ENCODE results near the gene BCL2L14.

Gene BCL2L14, protein sequence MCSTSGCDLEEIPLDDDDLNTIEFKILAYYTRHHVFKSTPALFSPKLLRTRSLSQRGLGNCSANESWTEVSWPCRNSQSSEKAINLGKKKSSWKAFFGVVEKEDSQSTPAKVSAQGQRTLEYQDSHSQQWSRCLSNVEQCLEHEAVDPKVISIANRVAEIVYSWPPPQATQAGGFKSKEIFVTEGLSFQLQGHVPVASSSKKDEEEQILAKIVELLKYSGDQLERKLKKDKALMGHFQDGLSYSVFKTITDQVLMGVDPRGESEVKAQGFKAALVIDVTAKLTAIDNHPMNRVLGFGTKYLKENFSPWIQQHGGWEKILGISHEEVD

GRCh38 chr12:12070674-12071656 lies at the start of gene BCL2L14:
TSS of gene BCL2L14 (plus strand) at chr12:12070939. CDS start at chr12:12079306, 8,367 bp downstream.
- in situ Hi-C loops (cut with HindIII; ENCODE audit: low pct_ligation_motif_present, low pct_unique_long_range_greater_than_20kb, low sequenced_read_pairs), result no loop called here
- no peak for DNase-seq

DNA sequence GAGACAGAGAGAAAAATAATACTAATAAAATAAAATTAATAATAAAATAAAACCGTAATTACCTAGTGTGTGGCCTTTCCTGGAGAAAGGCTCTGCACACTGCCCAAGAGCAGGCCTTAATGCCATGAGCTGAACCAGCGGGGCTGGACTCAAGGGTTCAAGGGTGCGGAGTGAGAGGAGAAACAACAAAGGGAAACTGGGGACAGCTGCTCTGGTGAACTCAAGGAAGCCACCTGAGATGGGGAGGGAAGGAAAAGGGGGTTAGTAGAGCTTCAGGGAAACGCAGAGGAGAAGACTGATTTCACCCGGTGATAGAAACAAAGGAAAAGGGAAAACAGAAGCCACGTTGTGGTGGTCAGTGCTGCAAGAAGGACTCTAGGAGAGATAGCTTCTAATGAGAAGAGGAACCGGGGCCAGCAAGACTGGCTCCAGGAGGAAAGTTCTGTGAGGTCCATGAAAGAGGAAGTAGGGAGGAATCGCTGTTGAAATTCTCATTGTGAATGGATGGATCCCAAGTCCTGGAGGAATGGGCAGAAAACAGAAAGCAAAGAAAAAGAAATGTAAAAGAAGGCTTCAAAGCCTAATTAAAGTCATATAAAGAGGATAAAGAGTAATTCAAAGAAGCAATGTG lies 48.3 kb upstream of the BCL2L14 start:
- no peak for DNase-seq
- in situ Hi-C loops (cut with HindIII; ENCODE audit: low pct_ligation_motif_present, low pct_unique_long_range_greater_than_20kb, low sequenced_read_pairs), result no loop called here

- in situ Hi-C loops (cut with HindIII; ENCODE audit: low pct_ligation_motif_present, low pct_unique_long_range_greater_than_20kb, low sequenced_read_pairs), result no loop called here
- DNase-seq, result no peak
Observed at GRCh38 chr12:12023456-12023855, 47.3 kb upstream of the BCL2L14 start.

DNA sequence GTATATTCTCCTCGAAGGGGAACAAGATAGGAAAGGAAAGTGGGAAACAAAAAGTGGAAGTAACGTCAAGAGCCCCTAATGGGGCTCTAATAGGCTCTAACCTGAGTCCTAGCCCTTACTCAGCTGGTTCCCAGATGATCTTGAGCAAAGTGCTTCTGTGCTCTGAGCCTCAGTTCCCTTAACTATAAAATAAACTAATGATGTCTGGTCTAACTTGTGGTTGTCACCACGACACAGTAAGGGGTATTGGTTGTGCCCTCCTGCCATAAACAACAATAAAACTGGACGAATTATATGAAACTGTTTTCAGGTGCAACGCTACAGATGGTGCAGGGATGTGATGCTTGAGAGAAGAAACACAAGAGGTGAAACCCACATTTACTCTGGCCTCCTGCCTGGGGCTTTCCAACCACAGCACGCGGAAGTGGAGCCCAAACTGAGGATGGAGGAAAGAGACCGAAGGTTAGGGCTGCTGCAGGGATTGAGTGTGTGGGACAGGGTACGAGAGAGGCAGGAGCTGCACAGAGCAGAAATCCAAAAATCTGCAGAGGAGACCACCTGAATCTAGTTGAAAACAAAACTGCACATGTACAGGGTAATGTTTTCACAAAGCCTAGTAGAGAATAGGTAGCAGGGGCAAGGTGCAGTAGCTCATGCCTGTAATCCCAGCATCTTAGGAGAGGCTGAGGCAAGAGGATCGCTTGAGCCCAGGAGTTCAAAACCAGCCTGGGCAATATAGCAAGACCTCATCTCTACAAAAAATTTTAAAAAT lies 45.6 kb upstream of the BCL2L14 start:
- in situ Hi-C loops (cut with HindIII; ENCODE audit: low pct_ligation_motif_present, low pct_unique_long_range_greater_than_20kb, low sequenced_read_pairs), result loop anchor here (25.0 kb wide), 1 partner anchor 438 kb away; no protein-coding TSS in a partner anchor

GRCh38 chr12:12025799-12026386 lies 44.8 kb upstream of the BCL2L14 start:
- no peak for DNase-seq
- in situ Hi-C loops (cut with HindIII; ENCODE audit: low pct_ligation_motif_present, low pct_unique_long_range_greater_than_20kb, low sequenced_read_pairs), result loop anchor here (25.0 kb wide), 1 partner anchor 439 kb away; no protein-coding TSS in a partner anchor

More for the DNA sequence above, 45.6 kb upstream of the BCL2L14 start:
- no peak for DNase-seq

DNA sequence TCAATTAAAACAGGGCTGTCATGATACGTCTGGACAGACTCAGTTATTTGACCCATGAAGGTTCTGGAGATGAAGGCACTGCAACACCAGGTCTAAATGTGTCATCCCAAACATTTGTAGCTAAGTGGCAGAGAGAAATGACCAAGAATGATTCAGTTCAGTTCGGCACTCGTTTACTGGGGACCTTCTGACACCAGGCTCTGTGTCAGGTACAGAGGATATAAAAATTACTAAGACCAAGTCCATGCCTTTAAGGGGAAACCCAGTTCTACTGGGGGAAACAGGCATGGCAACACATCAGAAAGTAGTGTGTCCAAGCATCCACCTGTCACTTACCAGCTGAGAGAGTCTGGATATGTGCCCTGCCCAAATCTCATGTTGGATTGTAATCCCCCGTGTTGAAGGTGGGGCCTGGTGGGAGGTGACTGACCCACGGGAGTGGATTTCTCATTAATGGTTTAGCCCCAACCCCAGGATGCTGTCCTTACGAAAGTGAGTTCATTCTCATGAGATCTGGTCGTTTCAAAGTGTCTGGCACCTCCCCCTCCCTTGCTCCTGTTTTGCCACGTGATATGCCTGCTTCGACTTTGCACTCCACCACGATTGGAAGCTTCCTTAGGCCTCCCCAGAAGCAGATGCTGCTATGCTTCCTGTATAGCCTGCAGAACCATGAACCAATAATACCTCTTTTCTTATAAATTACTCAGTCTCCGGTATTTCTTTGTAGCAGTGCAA lies 41.9 kb upstream of the BCL2L14 start:
- in situ Hi-C loops (cut with HindIII; ENCODE audit: low pct_ligation_motif_present, low pct_unique_long_range_greater_than_20kb, low sequenced_read_pairs), result loop anchor here (25.0 kb wide), 1 partner anchor 442 kb away; no protein-coding TSS in a partner anchor
- no peak for DNase-seq

DNA sequence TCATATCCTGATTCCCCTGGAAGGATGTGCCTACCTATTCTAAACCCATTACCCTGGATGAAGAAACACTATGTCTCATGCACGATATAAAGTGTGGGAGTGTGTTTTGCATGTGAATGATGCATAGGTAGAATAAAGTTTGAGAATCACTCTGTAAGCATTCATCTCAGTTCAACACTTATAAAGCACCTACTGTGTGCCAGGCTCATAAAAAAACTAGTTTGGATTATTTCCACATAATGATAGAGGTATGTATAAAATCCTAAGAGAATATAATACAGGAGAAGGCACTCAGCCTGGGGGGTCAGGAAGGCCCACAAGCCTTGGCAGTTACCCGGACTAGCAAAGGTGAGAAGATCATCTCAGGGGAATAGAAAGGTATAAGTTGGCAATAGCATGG lies 41.1 kb upstream of the BCL2L14 start:
- no peak for DNase-seq
- in situ Hi-C loops (cut with HindIII; ENCODE audit: low pct_ligation_motif_present, low pct_unique_long_range_greater_than_20kb, low sequenced_read_pairs), result loop anchor here (25.0 kb wide), 1 partner anchor 442 kb away; no protein-coding TSS in a partner anchor

GRCh38 chr12:12032260-12032791 lies 38.4 kb upstream of the BCL2L14 start:
- no peak for DNase-seq
- in situ Hi-C loops (cut with HindIII; ENCODE audit: low pct_ligation_motif_present, low pct_unique_long_range_greater_than_20kb, low sequenced_read_pairs), result loop anchor here (25.0 kb wide), 1 partner anchor 445 kb away; no protein-coding TSS in a partner anchor

- peak; percentile 88 for DNase-seq
- in situ Hi-C loops (cut with HindIII; ENCODE audit: low pct_ligation_motif_present, low pct_unique_long_range_greater_than_20kb, low sequenced_read_pairs), result loop anchor here (25.0 kb wide), 1 partner anchor 446 kb away; no protein-coding TSS in a partner anchor
Observed at GRCh38 chr12:12032851-12033797, 37.6 kb upstream of the BCL2L14 start.

DNA sequence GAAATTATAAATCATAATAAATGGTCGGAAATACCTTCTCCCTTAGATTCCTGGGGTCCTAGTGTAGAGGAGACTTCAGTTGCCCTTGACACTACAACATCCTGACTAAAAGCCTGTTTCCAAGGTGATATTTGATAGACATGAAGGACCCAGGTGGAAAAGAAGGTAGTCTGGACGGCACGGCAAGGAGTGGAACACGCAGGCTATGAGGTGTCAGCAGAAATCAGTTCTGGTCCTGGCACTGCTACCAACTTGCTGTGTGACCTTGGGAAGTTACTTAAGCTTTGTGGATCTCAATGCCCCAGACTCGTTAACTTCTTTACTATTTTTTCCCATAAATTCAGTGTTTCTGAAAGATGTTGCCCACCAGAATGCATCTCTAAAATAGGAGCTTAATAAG lies 36.9 kb upstream of the BCL2L14 start:
- in situ Hi-C loops (cut with HindIII; ENCODE audit: low pct_ligation_motif_present, low pct_unique_long_range_greater_than_20kb, low sequenced_read_pairs), result loop anchor here (25.0 kb wide), 1 partner anchor 447 kb away; no protein-coding TSS in a partner anchor

GRCh38 chr12:12034344-12034743 lies 36.4 kb upstream of the BCL2L14 start:
- in situ Hi-C loops (cut with HindIII; ENCODE audit: low pct_ligation_motif_present, low pct_unique_long_range_greater_than_20kb, low sequenced_read_pairs), result loop anchor here (25.0 kb wide), 1 partner anchor 447 kb away; no protein-coding TSS in a partner anchor
- DNase-seq, result no peak

More for the DNA sequence above, 36.9 kb upstream of the BCL2L14 start:
- no peak for DNase-seq

GRCh38 chr12:12035229-12035628 lies 35.5 kb upstream of the BCL2L14 start:
- no peak for DNase-seq
- in situ Hi-C loops (cut with HindIII; ENCODE audit: low pct_ligation_motif_present, low pct_unique_long_range_greater_than_20kb, low sequenced_read_pairs), result loop anchor here (25.0 kb wide), 1 partner anchor 448 kb away; no protein-coding TSS in a partner anchor

- in situ Hi-C loops (cut with HindIII; ENCODE audit: low pct_ligation_motif_present, low pct_unique_long_range_greater_than_20kb, low sequenced_read_pairs), result loop anchor here (25.0 kb wide), 1 partner anchor 450 kb away; no protein-coding TSS in a partner anchor
- DNase-seq, result no peak
Observed at GRCh38 chr12:12036901-12037300, 33.8 kb upstream of the BCL2L14 start.

DNA sequence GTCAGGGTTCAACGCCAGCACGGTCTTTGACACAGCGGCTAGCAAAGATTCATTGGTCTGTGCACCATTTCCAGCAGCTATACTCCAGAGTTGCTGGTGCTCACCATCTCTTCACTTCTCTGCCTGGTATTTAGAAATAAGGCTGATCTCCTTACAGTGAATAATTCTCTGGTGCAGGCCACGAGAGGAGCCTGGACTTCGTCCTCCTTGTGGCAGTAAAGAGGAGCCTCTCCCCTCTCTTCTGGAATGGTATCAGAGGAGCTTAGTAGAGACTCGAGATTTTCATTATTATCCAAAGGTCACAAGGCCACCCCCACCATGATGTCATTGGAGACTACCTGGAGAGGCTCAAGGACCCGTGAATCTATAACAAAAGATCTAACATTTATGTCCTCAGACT lies 30.8 kb upstream of the BCL2L14 start:
- no peak for DNase-seq
- in situ Hi-C loops (cut with HindIII; ENCODE audit: low pct_ligation_motif_present, low pct_unique_long_range_greater_than_20kb, low sequenced_read_pairs), result loop anchor here (25.0 kb wide), 1 partner anchor 453 kb away; no protein-coding TSS in a partner anchor

DNA sequence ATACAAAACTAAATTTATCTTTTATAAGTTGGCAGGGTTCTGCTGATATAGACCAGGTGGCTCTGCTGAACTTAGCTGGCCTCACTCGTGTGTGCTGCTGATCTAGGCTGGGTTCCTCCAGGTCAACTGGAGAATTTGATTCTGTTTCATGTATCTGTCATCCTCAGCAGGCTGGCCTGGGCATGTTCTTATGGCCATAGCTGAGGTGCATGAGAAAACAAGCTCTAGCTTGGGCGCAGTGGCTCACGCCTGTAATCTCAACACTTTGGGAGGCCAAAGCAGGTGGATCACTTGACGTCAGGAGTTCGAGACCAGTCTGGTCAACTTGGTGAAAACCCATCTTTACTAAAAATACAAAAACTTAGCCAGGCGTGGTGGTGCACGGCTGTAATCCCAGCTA lies 24.3 kb upstream of the BCL2L14 start:
- in situ Hi-C loops (cut with HindIII; ENCODE audit: low pct_ligation_motif_present, low pct_unique_long_range_greater_than_20kb, low sequenced_read_pairs), result loop anchor here (25.0 kb wide), 1 partner anchor 459 kb away; no protein-coding TSS in a partner anchor
- DNase-seq, result no peak

Measured in ACHN (cell line).